ENCODE results near the gene CRYGS. TPM values are rescaled to one million over a fixed set of nuclear protein-coding genes. Genes with fewer than 3 reads are reported as not detected.

CRYGS gene
- polyA plus RNA-seq, 2 of the 4 experiments (the other 2 are of a cell fraction): 0.65 to 2.5 TPM

GRCh38 chr3:186590580-186591295 is 46.6 kb upstream of the CRYGS start (continued):
- TF ChIP-seq EHF (CRISPR knock-in tag; IDR thresholded peaks at IDR 0.05): no peak
- TF ChIP-seq, protein P1, sequence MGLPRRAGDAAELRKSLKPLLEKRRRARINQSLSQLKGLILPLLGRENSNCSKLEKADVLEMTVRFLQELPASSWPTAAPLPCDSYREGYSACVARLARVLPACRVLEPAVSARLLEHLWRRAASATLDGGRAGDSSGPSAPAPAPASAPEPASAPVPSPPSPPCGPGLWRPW (IDR thresholded peaks at IDR 0.05): no peak
- TF ChIP-seq ZNF302 (CRISPR knock-in tag; IDR thresholded peaks at IDR 0.05): no peak
- TF ChIP-seq GATA3 (IDR thresholded peaks at IDR 0.05; ENCODE audit: borderline replicate concordance): no peak
- TF ChIP-seq TFCP2L1 (CRISPR knock-in tag; IDR thresholded peaks at IDR 0.05): no peak
- no peak for TF ChIP-seq ZSCAN20 (CRISPR knock-in tag; IDR thresholded peaks at IDR 0.05)
- TF ChIP-seq HOXB5 (CRISPR knock-in tag; IDR thresholded peaks at IDR 0.05): no peak

DNA sequence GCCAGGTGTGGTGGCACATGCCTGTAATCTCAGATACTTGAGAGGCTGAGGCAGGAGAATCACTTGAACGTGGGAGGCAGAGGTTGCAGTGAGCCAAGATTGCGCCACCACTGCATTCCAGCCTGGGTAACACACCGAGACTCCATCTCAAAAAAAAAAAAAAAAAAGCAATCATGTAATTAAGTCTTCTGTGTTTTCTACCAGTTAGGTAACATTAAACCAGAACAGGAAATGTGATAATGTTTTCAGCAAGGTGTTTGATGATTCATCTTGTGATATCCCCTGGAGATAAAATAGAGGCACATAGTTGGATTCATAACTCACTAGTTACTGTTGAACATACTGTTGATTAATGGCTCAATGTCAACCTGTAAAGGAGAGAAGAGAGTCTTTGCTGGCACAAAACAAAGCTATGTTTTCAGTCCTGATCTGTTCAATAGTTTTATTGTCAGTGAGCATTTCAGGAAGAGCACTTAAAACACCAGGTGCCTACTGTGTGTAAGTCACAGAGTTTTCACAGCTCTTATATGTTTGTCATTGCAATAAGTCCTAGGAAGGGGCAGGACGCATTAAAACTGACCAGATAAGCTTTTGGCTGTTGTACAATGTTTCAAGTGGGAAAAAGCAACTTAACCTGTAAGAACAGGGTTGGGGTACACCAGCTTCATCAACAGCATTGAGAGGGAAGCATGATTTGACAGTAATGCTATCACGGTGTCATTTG is 45.8 kb upstream of the CRYGS start:
- POLR2A ChIA-PET: interaction anchor here (0.6 to 1.5 kb wide), 4 partner anchors 10 to 935 kb away, joined by 3 to 5 read pairs (median 4); partner anchors contain the start of gene DNAJB11
- no peak overlapping the region for H3K4me3 ChIP-seq
- no peak for ATAC-seq

GRCh38 chr3:186589121-186589520 is 44.9 kb upstream of the CRYGS start:
- Histone ChIP-seq H3K27ac (peak overlapping the region; percentile 21 to 58; a peak in 2 of 6 replicates), H3K4me3 (no peak overlapping the region), H3K9me3 (no peaks in the 10 kb centered on the region), H3K4me1 (peaks cover 26% of the 10 kb centered on the region), H3K4me2 (peak overlapping the region; percentile 58)
- TF ChIP-seq GATA3 (IDR thresholded peaks at IDR 0.05; ENCODE audit: borderline replicate concordance) (no peak), RCOR1 (IDR thresholded peaks at IDR 0.05; ENCODE audit: low read depth, low read length) (no peak), CHD4 (IDR thresholded peaks at IDR 0.05; ENCODE audit: borderline replicate concordance) (no peak), RAD21 (conservative IDR thresholded peaks at IDR 0.05 in 1 of 2, IDR thresholded peaks at IDR 0.05 in 1 of 2) (peak; percentile 54 to 64; a peak in 4 of 5 replicates), RNF2 (IDR thresholded peaks at IDR 0.05; ENCODE audit: borderline replicate concordance, low read depth) (no peak), CEBPB (IDR thresholded peaks at IDR 0.05) (0 out of 4 replicates have a peak, but pooled peaks of 1 of the 2 experiments have one; percentile 25), RFX5 (IDR thresholded peaks at IDR 0.05) (no peak), SMC3 (IDR thresholded peaks at IDR 0.05) (0 out of 3 replicates have a peak, but pooled peaks have one; percentile 40)
- TF ChIP-seq, protein P2, sequence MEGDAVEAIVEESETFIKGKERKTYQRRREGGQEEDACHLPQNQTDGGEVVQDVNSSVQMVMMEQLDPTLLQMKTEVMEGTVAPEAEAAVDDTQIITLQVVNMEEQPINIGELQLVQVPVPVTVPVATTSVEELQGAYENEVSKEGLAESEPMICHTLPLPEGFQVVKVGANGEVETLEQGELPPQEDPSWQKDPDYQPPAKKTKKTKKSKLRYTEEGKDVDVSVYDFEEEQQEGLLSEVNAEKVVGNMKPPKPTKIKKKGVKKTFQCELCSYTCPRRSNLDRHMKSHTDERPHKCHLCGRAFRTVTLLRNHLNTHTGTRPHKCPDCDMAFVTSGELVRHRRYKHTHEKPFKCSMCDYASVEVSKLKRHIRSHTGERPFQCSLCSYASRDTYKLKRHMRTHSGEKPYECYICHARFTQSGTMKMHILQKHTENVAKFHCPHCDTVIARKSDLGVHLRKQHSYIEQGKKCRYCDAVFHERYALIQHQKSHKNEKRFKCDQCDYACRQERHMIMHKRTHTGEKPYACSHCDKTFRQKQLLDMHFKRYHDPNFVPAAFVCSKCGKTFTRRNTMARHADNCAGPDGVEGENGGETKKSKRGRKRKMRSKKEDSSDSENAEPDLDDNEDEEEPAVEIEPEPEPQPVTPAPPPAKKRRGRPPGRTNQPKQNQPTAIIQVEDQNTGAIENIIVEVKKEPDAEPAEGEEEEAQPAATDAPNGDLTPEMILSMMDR (IDR thresholded peaks at IDR 0.05): peak; percentile 48
- ATAC-seq (peak; percentile 53 to 65; a peak in 3 of 6 replicates), DNase-seq (ENCODE audit: low read depth in 1 of 2, low spot score in 1 of 2) (peak; percentile 27 to 35), FAIRE-seq (no peak)
- WGBS (ENCODE audit: missing lambda C conversion rate): 11% methylated on average over 3 of the region's 3 CpGs
- CTCF ChIA-PET: interaction anchor here (0.6 to 7.4 kb wide), 2 partner anchors 27 to 246 kb away, joined by 3 to 62 read pairs; no protein-coding TSS in a partner anchor
- POLR2A ChIA-PET: interaction anchor here (0.6 to 1.1 kb wide), 2 partner anchors 19 to 934 kb away, joined by 3 to 5 read pairs; partner anchors contain the start of gene DNAJB11

More for the DNA sequence above, 45.8 kb upstream of the CRYGS start:
- no peak for TF ChIP-seq HOXB13 (CRISPR knock-in tag; IDR thresholded peaks at IDR 0.05; ENCODE audit: low read depth)
- TF ChIP-seq, protein P3, sequence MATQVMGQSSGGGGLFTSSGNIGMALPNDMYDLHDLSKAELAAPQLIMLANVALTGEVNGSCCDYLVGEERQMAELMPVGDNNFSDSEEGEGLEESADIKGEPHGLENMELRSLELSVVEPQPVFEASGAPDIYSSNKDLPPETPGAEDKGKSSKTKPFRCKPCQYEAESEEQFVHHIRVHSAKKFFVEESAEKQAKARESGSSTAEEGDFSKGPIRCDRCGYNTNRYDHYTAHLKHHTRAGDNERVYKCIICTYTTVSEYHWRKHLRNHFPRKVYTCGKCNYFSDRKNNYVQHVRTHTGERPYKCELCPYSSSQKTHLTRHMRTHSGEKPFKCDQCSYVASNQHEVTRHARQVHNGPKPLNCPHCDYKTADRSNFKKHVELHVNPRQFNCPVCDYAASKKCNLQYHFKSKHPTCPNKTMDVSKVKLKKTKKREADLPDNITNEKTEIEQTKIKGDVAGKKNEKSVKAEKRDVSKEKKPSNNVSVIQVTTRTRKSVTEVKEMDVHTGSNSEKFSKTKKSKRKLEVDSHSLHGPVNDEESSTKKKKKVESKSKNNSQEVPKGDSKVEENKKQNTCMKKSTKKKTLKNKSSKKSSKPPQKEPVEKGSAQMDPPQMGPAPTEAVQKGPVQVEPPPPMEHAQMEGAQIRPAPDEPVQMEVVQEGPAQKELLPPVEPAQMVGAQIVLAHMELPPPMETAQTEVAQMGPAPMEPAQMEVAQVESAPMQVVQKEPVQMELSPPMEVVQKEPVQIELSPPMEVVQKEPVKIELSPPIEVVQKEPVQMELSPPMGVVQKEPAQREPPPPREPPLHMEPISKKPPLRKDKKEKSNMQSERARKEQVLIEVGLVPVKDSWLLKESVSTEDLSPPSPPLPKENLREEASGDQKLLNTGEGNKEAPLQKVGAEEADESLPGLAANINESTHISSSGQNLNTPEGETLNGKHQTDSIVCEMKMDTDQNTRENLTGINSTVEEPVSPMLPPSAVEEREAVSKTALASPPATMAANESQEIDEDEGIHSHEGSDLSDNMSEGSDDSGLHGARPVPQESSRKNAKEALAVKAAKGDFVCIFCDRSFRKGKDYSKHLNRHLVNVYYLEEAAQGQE (IDR thresholded peaks at IDR 0.05): no peak
- peak; percentile 43 for TF ChIP-seq JUNB (IDR thresholded peaks at IDR 0.05)
- TF ChIP-seq FOSL2 (IDR thresholded peaks at IDR 0.05): no peak
- 0 out of 2 replicates have a peak, but pooled peaks have one; percentile 26 for TF ChIP-seq FOSL2 (CRISPR knock-in tag; IDR thresholded peaks at IDR 0.05)
- TF ChIP-seq CEBPB (IDR thresholded peaks at IDR 0.05): peak; percentile 55 to 56; a peak in 3 of 4 replicates
- TF ChIP-seq GATA3 (IDR thresholded peaks at IDR 0.05; ENCODE audit: borderline replicate concordance): no peak
- CTCF ChIA-PET: interaction anchor here (0.6 to 7.4 kb wide), 4 partner anchors 10 to 245 kb away, joined by 3 to 62 read pairs (median 5); no protein-coding TSS in a partner anchor
- H3K9me3 ChIP-seq: no peaks in the 10 kb centered on the region
- peak overlapping the region; percentile 58 for H3K4me2 ChIP-seq
- DNase-seq (ENCODE audit: low read depth in 1 of 2, low spot score in 1 of 2) (peak in 1 of 2 experiments; percentile 17), FAIRE-seq (no peak)
- WGBS (ENCODE audit: missing lambda C conversion rate): 55% methylated on average over 5 of the region's 5 CpGs
- peak overlapping the region; percentile 21 to 58; a peak in 2 of 6 replicates for H3K27ac ChIP-seq
- peaks cover 26% of the 10 kb centered on the region for H3K4me1 ChIP-seq

All from A549 (cell line).